ENCODE data around the gene VAX1.

Gene VAX1

DNA sequence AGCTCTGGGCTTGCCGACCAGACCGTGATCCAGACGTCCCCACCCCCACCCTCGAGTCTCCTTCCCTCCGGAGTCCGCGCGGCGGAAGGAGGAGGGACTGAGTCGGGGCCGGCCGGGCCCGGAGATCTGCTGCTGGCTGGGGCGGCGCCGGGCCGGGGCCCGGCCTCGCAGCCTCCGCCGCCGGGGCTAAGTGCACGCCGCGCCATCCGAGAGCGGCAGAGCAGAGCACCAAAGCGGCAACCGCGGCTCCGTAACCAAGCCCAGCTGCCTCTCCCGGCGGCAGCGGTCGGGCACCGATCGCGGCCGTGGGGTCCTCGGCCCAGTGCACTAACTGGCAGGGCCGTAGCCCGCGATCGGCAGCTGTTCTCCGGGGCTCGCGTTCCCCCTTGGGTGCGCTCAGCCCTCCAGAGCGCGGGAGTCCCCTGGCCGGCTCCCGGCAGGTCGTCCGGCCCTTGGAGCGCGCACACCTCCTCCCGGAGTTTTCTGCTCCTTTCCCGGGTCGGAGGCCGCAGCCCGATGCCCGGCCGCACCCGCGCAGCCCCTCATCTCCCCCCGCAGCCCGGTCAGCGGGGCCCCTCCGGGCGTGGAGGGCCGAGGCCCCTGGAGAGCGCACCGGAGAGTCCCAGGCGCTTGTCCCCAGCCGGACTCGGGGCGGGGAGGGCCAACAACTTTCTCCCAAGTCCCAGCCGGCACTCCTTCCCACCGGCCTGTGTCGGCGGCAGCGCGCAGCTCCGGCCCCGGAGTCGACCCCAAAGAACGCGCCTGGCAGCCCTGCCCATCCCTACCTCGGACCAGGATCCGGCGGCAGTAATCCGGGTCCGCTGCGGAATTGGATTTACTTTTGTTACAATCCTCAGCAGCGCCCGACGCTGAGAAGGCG lies 799 bp downstream of the VAX1 start:
- Histone ChIP-seq H3K4me1 (ENCODE audit: control insufficient read depth, insufficient read depth, low read length) (peaks cover 11% of the 10 kb centered on the region), H3K27me3 (ENCODE audit: control insufficient read depth, insufficient read depth, low read length) (peaks cover 96% of the 10 kb centered on the region)

DNA sequence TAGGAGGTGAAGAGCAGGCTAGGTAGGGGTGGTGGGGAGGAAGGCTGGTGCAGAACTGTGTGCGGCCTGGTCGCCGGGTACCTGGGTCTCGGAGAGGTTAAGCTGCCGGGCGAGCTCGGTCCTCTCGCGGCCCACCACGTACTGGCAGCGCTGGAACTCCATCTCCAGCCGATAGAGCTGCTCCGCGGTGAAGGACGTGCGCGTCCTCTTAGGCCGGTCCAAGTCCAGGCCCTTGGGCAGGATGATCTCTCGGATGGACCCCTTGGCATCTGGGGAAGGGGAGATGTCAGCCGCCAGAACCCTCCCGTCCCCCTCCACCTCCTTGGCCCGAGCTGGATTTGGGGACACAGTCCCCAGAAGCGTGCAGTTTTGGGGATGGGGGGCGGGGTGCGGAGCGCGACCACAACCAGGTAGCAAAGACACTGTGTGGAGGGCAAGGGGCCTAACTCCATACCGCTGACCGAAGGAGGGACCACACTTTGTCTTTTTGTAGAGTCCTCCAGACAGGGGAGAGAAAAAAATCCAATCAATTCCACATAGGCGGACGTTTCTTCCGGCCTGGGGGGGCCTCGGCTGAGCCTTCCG lies 1.6 kb downstream of the VAX1 start:
- Histone ChIP-seq H3K9ac (ENCODE audit: low read length) (no peak overlapping the region), H3K4me1 (ENCODE audit: control insufficient read depth, insufficient read depth, low read length) (peaks cover 16% of the 10 kb centered on the region), H3K4me3 (ENCODE audit: low read length) (no peak overlapping the region), H3K27me3 (ENCODE audit: control insufficient read depth, insufficient read depth, low read length) (peaks cover 96% of the 10 kb centered on the region), H3K9me3 (ENCODE audit: control insufficient read depth, low read length) (no peaks in the 10 kb centered on the region), H3K36me3 (ENCODE audit: control insufficient read depth, insufficient read depth, low read length) (no peaks in the 10 kb centered on the region)

More for the DNA sequence above, 799 bp downstream of the VAX1 start:
- Histone ChIP-seq H3K9ac (ENCODE audit: low read length) (no peak overlapping the region), H3K36me3 (ENCODE audit: control insufficient read depth, insufficient read depth, low read length) (no peaks in the 10 kb centered on the region), H3K4me3 (ENCODE audit: low read length) (no peak overlapping the region), H3K9me3 (ENCODE audit: control insufficient read depth, low read length) (no peaks in the 10 kb centered on the region)

DNA sequence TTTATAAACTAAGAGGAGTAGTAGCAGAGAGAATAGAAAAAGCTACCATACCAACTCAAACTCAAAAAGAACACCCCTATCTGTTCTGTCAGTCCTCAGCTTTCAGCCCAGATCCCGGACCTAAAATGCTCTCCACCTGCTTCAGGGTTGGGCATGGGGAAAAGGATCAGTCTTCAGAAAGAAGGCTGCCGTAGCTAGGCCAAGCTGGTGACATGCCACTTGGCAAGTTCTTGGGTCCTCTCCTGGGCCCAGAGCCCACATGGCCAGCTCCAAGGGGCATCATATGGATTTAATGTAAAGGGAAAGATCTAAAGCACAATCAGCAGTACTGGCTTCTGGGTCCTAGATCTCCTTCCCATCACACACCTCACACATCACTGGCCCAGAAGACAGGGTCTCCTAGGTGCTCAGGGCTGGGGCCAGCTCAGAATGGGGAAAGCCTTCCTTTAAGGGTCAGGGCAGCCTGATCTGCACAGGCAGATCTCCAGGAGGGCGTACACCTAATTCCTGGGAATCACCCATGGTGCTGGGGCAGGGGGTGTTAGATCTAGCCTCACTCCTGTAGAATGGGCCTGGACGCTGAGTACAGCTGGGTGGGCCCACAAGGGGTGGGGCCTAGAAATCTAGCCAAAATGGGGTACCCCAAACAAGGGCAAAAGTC lies 2.5 kb downstream of the VAX1 start:
- Histone ChIP-seq H3K27me3 (ENCODE audit: control insufficient read depth, insufficient read depth, low read length) (peaks cover 96% of the 10 kb centered on the region), H3K36me3 (ENCODE audit: control insufficient read depth, insufficient read depth, low read length) (no peaks in the 10 kb centered on the region), H3K4me1 (ENCODE audit: control insufficient read depth, insufficient read depth, low read length) (peaks cover 22% of the 10 kb centered on the region), H3K4me3 (ENCODE audit: low read length) (no peak overlapping the region), H3K9ac (ENCODE audit: low read length) (no peak overlapping the region), H3K9me3 (ENCODE audit: control insufficient read depth, low read length) (no peaks in the 10 kb centered on the region)

DNA sequence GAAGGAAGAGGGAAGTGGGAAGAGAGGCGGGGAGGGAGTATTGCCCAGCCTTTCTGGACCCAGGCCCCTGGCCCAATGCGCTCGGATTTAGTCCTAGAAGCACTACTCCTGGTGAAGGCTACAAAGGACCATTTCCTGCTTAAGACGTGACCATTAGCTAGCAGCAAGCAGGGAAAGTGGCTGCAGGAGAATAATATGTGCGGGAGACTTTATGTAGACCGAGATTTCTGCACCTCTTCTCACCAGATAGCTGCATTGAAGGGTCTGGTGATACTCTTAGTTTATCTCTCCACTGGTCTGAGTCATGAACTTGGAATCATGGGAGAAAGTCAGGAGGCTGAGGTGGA lies 3.1 kb downstream of the VAX1 start:
- H3K9ac ChIP-seq (ENCODE audit: low read length), result no peak overlapping the region
- peaks cover 96% of the 10 kb centered on the region for H3K27me3 ChIP-seq (ENCODE audit: control insufficient read depth, insufficient read depth, low read length)
- H3K9me3 ChIP-seq (ENCODE audit: control insufficient read depth, low read length), result no peaks in the 10 kb centered on the region
- H3K4me1 ChIP-seq (ENCODE audit: control insufficient read depth, insufficient read depth, low read length), result peaks cover 22% of the 10 kb centered on the region
- H3K36me3 ChIP-seq (ENCODE audit: control insufficient read depth, insufficient read depth, low read length), result no peaks in the 10 kb centered on the region
- H3K4me3 ChIP-seq (ENCODE audit: low read length), result no peak overlapping the region

DNA sequence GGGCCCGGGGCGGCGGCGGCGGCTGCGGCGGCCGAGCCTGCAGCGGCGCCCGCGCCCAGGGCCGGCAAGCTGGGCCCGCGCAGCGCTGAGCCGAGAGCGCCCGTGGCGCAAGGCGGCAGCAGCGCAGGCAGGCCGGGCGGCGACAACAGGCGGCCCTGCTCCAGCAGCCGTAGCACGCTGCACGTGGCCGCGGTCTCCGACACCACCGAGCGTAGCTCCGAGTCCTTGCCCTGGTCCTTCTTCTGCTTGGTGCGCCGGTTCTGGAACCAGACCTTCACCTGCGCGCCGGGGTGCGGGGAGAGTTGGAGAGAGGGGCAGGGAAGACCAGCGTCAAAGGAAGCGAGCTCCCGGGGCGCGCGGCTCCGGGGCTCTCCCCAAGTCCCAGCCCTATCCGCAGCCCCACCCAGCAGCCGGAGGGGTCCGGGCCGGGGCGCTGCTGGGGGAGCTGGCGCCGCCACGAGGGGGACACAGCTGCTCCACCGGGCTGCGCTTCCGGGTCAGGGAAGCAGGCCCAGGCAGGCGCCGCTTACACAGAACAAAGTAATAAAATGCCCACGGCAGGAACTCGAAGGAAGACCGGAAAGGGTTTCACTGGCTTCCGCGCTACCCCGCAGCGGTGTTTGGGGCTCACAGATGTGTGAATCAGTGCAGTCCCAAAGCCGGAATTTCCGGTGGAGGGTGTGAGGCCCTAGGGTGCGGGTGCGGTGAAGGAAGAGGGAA lies 3.6 kb downstream of the VAX1 start:
- Histone ChIP-seq H3K4me3 (ENCODE audit: low read length) (no peak overlapping the region), H3K36me3 (ENCODE audit: control insufficient read depth, insufficient read depth, low read length) (no peaks in the 10 kb centered on the region), H3K9ac (ENCODE audit: low read length) (no peak overlapping the region), H3K27me3 (ENCODE audit: control insufficient read depth, insufficient read depth, low read length) (peaks cover 95% of the 10 kb centered on the region), H3K4me1 (ENCODE audit: control insufficient read depth, insufficient read depth, low read length) (peaks cover 22% of the 10 kb centered on the region), H3K9me3 (ENCODE audit: control insufficient read depth, low read length) (no peaks in the 10 kb centered on the region)

DNA sequence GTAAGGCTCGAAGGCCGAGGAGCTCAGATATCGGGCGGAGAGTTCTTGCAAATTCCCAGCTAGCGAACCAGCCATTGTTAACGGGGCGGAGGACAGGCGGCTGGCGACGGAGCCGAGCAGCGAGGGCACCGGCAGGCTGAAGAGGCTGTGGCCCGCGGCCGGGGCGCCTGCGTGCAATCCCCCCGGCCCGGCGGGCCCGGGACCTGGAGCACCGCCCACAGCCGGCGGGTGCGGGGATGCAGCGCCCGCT lies 4.1 kb downstream of the VAX1 start:
- Histone ChIP-seq H3K36me3 (ENCODE audit: control insufficient read depth, insufficient read depth, low read length) (no peaks in the 10 kb centered on the region), H3K4me1 (ENCODE audit: control insufficient read depth, insufficient read depth, low read length) (peaks cover 22% of the 10 kb centered on the region), H3K9me3 (ENCODE audit: control insufficient read depth, low read length) (no peaks in the 10 kb centered on the region), H3K9ac (ENCODE audit: low read length) (no peak overlapping the region), H3K4me3 (ENCODE audit: low read length) (no peak overlapping the region), H3K27me3 (ENCODE audit: control insufficient read depth, insufficient read depth, low read length) (peaks cover 91% of the 10 kb centered on the region)

DNA sequence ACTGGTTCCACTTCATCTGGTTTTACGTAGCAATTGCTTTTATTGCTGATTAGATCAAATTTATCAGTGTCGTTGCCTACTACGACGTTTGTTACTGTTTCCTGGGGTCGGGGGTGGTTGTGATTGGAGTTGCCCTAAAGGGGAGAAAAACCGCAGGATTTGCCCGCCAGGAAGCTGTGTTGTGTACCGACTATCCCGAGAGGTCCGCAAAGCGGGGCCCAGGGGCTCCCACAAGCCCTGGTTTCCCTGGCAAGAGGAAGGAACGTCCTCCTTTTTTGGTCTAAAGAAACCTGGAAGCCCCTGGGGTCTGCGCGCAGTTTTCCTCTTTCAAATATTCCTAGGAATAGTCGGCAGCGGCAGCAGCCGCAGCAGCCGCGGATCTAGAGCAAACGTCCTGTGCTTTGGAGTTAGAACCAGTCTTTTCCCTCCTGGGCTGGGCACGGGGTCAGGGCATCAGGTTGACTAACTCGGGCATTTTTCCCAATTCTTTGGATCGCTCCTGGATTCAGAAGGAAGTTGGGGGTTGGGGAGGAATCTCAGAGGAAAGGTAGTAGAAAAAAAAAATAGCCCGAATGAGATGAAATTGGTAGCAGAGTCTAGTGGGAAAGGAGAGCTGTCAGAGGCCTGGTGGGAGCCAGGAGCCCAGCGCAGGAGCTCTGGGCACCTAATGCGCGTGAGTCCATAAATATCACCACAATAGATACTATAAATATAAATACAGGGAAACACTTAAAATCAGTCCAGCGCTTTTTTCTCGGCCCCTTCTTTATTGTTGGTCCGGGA lies 4.6 kb downstream of the VAX1 start:
- Histone ChIP-seq H3K9ac (ENCODE audit: low read length) (no peak overlapping the region), H3K4me3 (ENCODE audit: low read length) (no peak overlapping the region), H3K36me3 (ENCODE audit: control insufficient read depth, insufficient read depth, low read length) (no peaks in the 10 kb centered on the region), H3K9me3 (ENCODE audit: control insufficient read depth, low read length) (no peaks in the 10 kb centered on the region), H3K4me1 (ENCODE audit: control insufficient read depth, insufficient read depth, low read length) (peaks cover 22% of the 10 kb centered on the region), H3K27me3 (ENCODE audit: control insufficient read depth, insufficient read depth, low read length) (peaks cover 86% of the 10 kb centered on the region)

DNA sequence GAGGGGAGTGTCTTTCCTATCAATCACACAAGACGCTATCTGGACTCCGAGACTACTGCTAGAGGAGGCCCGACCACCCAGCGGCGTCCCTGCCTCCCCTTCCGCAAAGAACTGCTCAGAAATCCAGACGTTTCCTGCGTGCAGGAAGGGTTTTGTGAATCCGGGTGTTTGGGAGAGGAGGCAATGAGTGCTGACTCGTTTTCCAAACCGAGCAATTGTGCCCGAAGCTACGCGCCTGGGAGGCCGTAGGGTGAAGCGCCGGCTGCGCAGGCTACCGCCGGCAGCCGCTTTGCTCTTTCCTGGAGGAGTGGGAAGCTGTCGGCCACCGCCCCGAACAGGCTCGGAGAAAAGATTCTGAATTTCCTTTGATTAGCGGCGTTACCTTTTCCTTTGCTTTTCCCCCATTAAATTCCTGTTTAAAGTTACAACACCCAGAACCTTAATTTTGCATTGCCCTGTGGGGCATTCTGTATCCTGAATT lies 5.3 kb downstream of the VAX1 start:
- peaks cover 22% of the 10 kb centered on the region for H3K4me1 ChIP-seq (ENCODE audit: control insufficient read depth, insufficient read depth, low read length)
- H3K4me3 ChIP-seq (ENCODE audit: low read length), result no peak overlapping the region
- H3K9ac ChIP-seq (ENCODE audit: low read length), result no peak overlapping the region

DNA sequence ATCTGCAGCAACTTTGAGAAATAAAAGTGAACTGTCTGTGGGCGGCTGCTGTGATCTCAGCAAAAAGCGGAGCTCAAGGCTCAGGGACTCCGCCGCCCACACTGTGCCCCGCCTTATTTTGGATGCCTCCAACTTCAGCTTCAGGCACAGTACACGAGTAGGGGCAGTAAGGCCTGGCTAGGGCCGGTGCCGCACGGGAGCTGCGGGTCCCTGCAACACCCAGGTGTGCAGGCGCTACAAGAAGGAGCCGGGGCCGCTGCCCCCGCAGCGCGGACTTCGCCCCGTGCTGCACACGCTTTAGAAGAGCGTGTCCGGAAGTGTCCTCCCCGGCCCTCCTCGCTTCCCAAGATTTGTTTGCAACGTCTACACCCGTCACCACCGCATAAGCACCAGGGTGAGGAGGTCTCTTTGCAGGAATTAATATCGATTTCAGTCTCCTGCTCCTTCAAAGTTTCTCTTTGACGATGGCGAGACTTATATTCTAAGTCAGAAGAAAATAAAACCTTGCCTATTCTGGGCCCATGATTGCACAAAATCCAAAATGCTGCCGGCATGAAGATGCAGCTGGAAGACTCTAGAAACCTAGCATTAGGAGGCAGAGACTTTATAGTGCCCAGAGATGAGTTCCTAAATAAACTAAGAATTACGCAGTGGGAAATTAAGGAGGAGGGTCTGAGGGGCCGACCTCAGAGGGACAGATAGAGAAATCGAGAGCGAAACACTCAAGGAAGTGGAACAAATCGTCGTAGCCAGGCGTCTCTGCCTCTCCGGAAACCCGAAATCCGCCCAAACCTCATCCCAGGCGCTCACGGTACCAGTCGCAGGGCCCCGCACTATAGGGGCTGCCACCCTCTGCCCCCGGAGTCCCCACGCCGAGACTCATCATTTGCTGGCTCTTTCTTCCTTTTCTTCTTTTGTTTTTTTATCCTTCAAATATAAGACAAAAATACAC lies 6.4 kb downstream of the VAX1 start:
- no peaks in the 10 kb centered on the region for H3K36me3 ChIP-seq (ENCODE audit: control insufficient read depth, insufficient read depth, low read length)
- no peaks in the 10 kb centered on the region for H3K9me3 ChIP-seq (ENCODE audit: control insufficient read depth, low read length)
- H3K4me1 ChIP-seq (ENCODE audit: control insufficient read depth, insufficient read depth, low read length), result peaks cover 12% of the 10 kb centered on the region
- H3K27me3 ChIP-seq (ENCODE audit: control insufficient read depth, insufficient read depth, low read length), result peaks cover 83% of the 10 kb centered on the region
- H3K4me3 ChIP-seq (ENCODE audit: low read length), result no peak overlapping the region
- no peak overlapping the region for H3K9ac ChIP-seq (ENCODE audit: low read length)

More for the DNA sequence above, 5.3 kb downstream of the VAX1 start:
- Histone ChIP-seq H3K27me3 (ENCODE audit: control insufficient read depth, insufficient read depth, low read length) (peaks cover 83% of the 10 kb centered on the region), H3K9me3 (ENCODE audit: control insufficient read depth, low read length) (no peaks in the 10 kb centered on the region), H3K36me3 (ENCODE audit: control insufficient read depth, insufficient read depth, low read length) (no peaks in the 10 kb centered on the region)

DNA sequence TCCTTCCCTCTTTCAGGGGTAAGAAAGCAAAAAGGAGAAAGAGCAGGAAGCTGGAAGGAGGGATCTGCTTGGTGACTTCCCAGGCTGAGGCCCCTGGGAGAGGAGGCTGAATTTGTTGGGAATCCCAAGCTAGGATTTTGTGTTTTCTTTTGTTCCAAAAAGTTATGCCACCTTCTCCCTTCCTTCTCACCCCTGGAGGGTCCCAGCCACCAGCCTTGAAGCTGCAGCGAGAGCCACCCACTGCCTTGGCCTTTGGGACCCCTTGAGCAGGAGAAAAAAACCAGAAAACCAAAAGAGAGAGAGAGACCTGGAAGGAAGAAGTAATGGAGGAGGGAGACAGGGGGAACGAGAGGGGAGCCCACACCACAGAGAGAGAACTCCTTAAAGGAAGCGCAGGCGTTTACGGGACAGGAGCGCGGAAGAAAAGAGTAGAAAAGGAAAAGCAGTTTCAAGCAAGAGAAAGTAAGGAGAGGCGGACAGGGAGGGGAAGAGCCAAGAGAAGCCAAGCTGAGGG lies 7.2 kb downstream of the VAX1 start:
- Histone ChIP-seq H3K9me3 (ENCODE audit: control insufficient read depth, low read length) (no peaks in the 10 kb centered on the region), H3K4me1 (ENCODE audit: control insufficient read depth, insufficient read depth, low read length) (peaks cover 11% of the 10 kb centered on the region), H3K4me3 (ENCODE audit: low read length) (no peak overlapping the region), H3K9ac (ENCODE audit: low read length) (no peak overlapping the region), H3K27me3 (ENCODE audit: control insufficient read depth, insufficient read depth, low read length) (peaks cover 77% of the 10 kb centered on the region), H3K36me3 (ENCODE audit: control insufficient read depth, insufficient read depth, low read length) (no peaks in the 10 kb centered on the region)
